GM12873 (cell line): ENCODE measurements around the gene SCGB1C1.

Experiments
- TF ChIP-seq, protein P1 (sequence below): IDR thresholded peaks from 2 replicates; pipeline ENCODE4 v1.5.1; 2012; ENCODE audit warnings: low read depth, mild to moderate bottlenecking, moderate library complexity, low read length, control low read depth; ENCODE audit not compliant: insufficient read depth; ENCODE audit errors: missing control alignments

SCGB1C1 gene

DNA sequence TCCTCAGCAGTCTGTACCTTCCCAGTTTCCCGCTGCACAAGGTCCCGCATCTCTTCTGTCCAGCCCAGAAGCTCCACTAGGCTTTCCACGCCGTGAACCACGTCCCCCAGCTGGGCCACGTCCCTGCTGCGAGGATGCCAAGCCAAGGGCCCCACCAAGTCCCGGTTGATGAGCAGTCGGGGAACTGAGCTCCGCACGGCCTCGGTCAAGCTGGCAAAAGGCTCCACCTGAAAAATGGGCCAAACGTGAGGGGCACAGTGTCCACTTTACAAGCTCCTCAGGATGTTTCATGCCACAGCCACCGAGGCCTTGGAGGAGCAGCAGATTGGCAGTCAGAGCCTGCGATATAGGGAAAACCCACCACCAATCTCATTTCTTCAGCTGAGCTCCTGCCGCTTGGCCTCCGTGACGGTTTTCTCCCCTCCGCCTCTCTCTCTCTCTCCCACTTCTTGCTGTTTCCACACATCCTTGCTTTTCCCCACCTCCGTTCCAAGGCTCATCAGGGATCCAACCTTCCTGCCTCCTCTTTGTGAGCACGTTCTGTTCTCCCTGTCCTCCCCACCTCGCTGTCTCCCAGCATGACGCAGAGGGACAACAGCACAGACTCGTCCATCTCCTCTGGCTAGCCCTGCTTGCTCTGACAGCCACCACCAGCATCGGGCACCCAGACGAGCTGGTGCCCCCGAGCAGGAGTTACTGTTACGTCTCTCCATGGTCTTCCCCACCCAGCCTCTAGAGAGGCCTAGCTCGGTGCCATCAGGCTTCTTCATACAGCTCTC is 26.1 kb downstream of the SCGB1C1 start:
- TF ChIP-seq, protein P1, sequence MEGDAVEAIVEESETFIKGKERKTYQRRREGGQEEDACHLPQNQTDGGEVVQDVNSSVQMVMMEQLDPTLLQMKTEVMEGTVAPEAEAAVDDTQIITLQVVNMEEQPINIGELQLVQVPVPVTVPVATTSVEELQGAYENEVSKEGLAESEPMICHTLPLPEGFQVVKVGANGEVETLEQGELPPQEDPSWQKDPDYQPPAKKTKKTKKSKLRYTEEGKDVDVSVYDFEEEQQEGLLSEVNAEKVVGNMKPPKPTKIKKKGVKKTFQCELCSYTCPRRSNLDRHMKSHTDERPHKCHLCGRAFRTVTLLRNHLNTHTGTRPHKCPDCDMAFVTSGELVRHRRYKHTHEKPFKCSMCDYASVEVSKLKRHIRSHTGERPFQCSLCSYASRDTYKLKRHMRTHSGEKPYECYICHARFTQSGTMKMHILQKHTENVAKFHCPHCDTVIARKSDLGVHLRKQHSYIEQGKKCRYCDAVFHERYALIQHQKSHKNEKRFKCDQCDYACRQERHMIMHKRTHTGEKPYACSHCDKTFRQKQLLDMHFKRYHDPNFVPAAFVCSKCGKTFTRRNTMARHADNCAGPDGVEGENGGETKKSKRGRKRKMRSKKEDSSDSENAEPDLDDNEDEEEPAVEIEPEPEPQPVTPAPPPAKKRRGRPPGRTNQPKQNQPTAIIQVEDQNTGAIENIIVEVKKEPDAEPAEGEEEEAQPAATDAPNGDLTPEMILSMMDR, result no peak

GRCh38 chr11:221539-221938 is 28.7 kb downstream of the SCGB1C1 start:
- TF ChIP-seq, protein P1, result no peak

- TF ChIP-seq, protein P1, result no peak
Measured at GRCh38 chr11:221998-222789, 29.3 kb downstream of the SCGB1C1 start.

DNA sequence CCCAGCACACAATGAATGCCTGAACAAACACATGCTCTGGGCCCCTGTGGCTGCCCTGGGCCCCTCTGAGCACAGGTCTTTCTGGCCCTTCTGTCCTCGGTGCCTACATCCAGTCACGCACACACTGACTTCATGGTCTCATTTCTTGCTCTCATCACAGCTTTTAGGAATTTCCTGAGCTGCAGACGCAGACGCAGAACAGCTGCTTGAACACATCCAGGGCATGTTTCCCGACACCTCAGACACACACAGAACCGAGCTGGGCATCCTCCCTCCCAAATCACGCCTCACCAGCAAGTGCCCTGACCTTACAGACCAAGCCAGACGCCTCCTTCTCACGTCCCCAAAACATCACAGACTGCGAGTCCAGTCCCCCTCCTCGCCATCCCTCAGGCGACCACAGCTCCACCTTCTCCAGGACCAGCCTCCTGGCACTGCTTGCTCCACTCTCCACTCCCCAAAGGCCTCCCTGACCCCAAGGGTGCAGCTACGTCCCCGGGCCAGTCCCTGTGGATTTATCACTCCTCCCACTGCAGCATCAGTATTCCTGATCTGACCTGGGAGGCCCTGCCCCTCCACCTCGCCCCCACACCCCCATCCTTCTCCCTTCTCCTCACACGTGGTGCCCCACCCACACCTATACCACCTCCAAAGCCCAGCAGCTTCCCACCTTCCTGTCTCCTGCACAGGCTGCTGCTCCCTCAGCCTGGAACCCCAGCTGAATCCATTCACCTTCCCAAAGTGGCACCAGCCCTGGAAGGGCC is 30.3 kb downstream of the SCGB1C1 start:
- TF ChIP-seq, protein P1, result no peak

- TF ChIP-seq, protein P1, result no peak
Measured at GRCh38 chr11:223884-224283, 31.0 kb downstream of the SCGB1C1 start.

- TF ChIP-seq, protein P1, result no peak
Measured at GRCh38 chr11:224424-224823, 31.5 kb downstream of the SCGB1C1 start.
